GM19467 (cell line): ENCODE data around the gene DHX35.

Experiments used
- ATAC-seq: cut with Tn5 transposase; IDR thresholded peaks from one replicate; pipeline ENCODE4 v1.9.1; 2021; ENCODE audit warnings: mild to moderate bottlenecking, moderate library complexity; ENCODE audit not compliant: unreplicated experiment

DHX35 gene

GRCh38 chr20:38962044-38962927 lies at the start of gene DHX35:
Gene DHX35, plus strand, starts transcription at chr20:38962344. Its CDS starts 24 bp downstream, at chr20:38962368.
- peak; percentile 93 for ATAC-seq

- ATAC-seq: no peak
Measured at GRCh38 chr20:38915355-38915754, 46.8 kb upstream of the DHX35 start.

- no peak for ATAC-seq
Measured at GRCh38 chr20:38917657-38918056, 44.5 kb upstream of the DHX35 start.

- ATAC-seq: no peak
Measured at GRCh38 chr20:38918172-38918571, 44.0 kb upstream of the DHX35 start.

- ATAC-seq: no peak
Measured at GRCh38 chr20:38919683-38920082, 42.5 kb upstream of the DHX35 start.

GRCh38 chr20:38920411-38920810 lies 41.7 kb upstream of the DHX35 start:
- no peak for ATAC-seq

- no peak for ATAC-seq
Measured at GRCh38 chr20:38920851-38921250, 41.3 kb upstream of the DHX35 start.

GRCh38 chr20:38924718-38925117 lies 37.4 kb upstream of the DHX35 start:
- ATAC-seq: no peak

- peak; percentile 92 for ATAC-seq
Measured at GRCh38 chr20:38926142-38926933, 35.8 kb upstream of the DHX35 start, which contains the start of gene FAM83D. Gene FAM83D, plus strand, starts transcription at chr20:38926417. Its CDS starts 26 bp downstream, at chr20:38926443.

GRCh38 chr20:38926934-38927616 lies 35.1 kb upstream of the DHX35 start:
- ATAC-seq: peak; percentile 10

GRCh38 chr20:38927902-38928578 lies 34.1 kb upstream of the DHX35 start:
- ATAC-seq: no peak

GRCh38 chr20:38930242-38930569 lies 31.9 kb upstream of the DHX35 start:
- ATAC-seq: no peak

GRCh38 chr20:38931984-38932383 lies 30.2 kb upstream of the DHX35 start:
- ATAC-seq: no peak

- no peak for ATAC-seq
Measured at GRCh38 chr20:38932457-38933120, 29.6 kb upstream of the DHX35 start.

- no peak for ATAC-seq
Measured at GRCh38 chr20:38934530-38934929, 27.6 kb upstream of the DHX35 start.

- no peak for ATAC-seq
Measured at GRCh38 chr20:38935285-38935684, 26.9 kb upstream of the DHX35 start.

GRCh38 chr20:38935967-38936407 lies 26.2 kb upstream of the DHX35 start:
- no peak for ATAC-seq

GRCh38 chr20:38937000-38937399 lies 25.1 kb upstream of the DHX35 start:
- ATAC-seq: no peak

- ATAC-seq: no peak
Measured at GRCh38 chr20:38937978-38938473, 24.1 kb upstream of the DHX35 start.

GRCh38 chr20:38939686-38940085 lies 22.5 kb upstream of the DHX35 start:
- no peak for ATAC-seq
